Lower lobe of right lung (tissue), 2 donors: ENCODE measurements around the gene GAN. TPM values are rescaled to one million over a fixed set of nuclear protein-coding genes. Genes with fewer than 3 reads are reported as not detected.

Experiments
- ATAC-seq, 2 donors: fragments of 200-7000 bp; cut with Tn5 transposase; one replicate each; pipeline ENCODE4 v1.9.1; 2020 to 2022; ENCODE audit warnings: mild to moderate bottlenecking in 2 of 2, moderate library complexity in 2 of 2
- DNase-seq: peaks from one replicate; pipeline ENCODE4 v3.0.0-alpha.2; 2020
- H3K27ac ChIP-seq: fragments of 200-600 bp; one replicate; pipeline ENCODE4 v1.8.0; 2022
- H3K27me3 ChIP-seq: fragments of 200-600 bp; one replicate; pipeline ENCODE4 v1.8.0; 2022; ENCODE audit warnings: low read depth
- H3K36me3 ChIP-seq: fragments of 200-600 bp; one replicate; pipeline ENCODE4 v1.8.0; 2022; ENCODE audit warnings: mild to moderate bottlenecking
- H3K4me1 ChIP-seq: fragments of 200-600 bp; one replicate; pipeline ENCODE4 v1.8.0; 2022
- H3K4me3 ChIP-seq: fragments of 200-600 bp; one replicate; pipeline ENCODE4 v1.8.0; 2022; ENCODE audit warnings: mild to moderate bottlenecking
- H3K9me3 ChIP-seq: fragments of 200-600 bp; one replicate; pipeline ENCODE4 v1.8.0; 2022
- CTCF ChIP-seq: fragments of 200-600 bp; IDR thresholded peaks from one replicate; pipeline ENCODE4 v1.8.0; 2022; ENCODE audit warnings: antibody characterized with exemption, mild to moderate bottlenecking
- intact Hi-C: fragments of 100-400 bp; cut with DNase I; formaldehyde crosslinking; loops from one replicate; pipeline ENCODE4 v1.11.0; 2022
- total RNA-seq: library from RNA; stranded (reverse); fragmentation: NEBNext Ultra II Directional; extraction: Animal tissue kit (Norgen Biotek cat#: 25700); gene quantifications from one replicate; pipeline ENCODE4 v1.2.1, GENCODE V29; 2021
- donor health status: DM: no; HTN: yes; CAD: no; lungs with severe emphysema.

GAN gene
- total RNA-seq, 1 donor from 2014 or later, result 6.5 TPM

GRCh38 chr16:81405702-81406113 lies 90.9 kb downstream of the GAN start:
- no peaks in the 10 kb centered on the region for H3K36me3 ChIP-seq
- H3K27ac ChIP-seq, result no peak overlapping the region
- peak; percentile 38 to 52 for ATAC-seq
- no peak for TF ChIP-seq CTCF
- peaks cover 10% of the 10 kb centered on the region for H3K4me1 ChIP-seq
- H3K27me3 ChIP-seq, result no peaks in the 10 kb centered on the region
- no peak for DNase-seq
- intact Hi-C loops, result loop anchor here (10.0 kb wide), 1 partner anchor 319 kb away; no protein-coding TSS in a partner anchor
- H3K9me3 ChIP-seq, result no peaks in the 10 kb centered on the region
- no peak overlapping the region for H3K4me3 ChIP-seq

- no peak for TF ChIP-seq CTCF
- Histone ChIP-seq H3K4me1 (peaks cover 6% of the 10 kb centered on the region), H3K9me3 (no peaks in the 10 kb centered on the region), H3K36me3 (no peaks in the 10 kb centered on the region), H3K27me3 (no peaks in the 10 kb centered on the region), H3K27ac (no peak overlapping the region), H3K4me3 (no peak overlapping the region)
- ATAC-seq (no peak), DNase-seq (no peak)
- intact Hi-C loops, result loop anchor here (10.0 kb wide), 1 partner anchor 316 kb away; no protein-coding TSS in a partner anchor
Measured at GRCh38 chr16:81408409-81408950, 93.7 kb downstream of the GAN start.

- TF ChIP-seq CTCF, result no peak
- Histone ChIP-seq H3K4me3 (no peak overlapping the region), H3K27me3 (no peaks in the 10 kb centered on the region), H3K27ac (no peak overlapping the region), H3K36me3 (no peaks in the 10 kb centered on the region), H3K9me3 (no peaks in the 10 kb centered on the region), H3K4me1 (no peaks in the 10 kb centered on the region)
- intact Hi-C loops, result loop anchor here (10.0 kb wide), 1 partner anchor 316 kb away; no protein-coding TSS in a partner anchor
- no peak for DNase-seq
- ATAC-seq, result no peak
Measured at GRCh38 chr16:81409016-81409556, 94.3 kb downstream of the GAN start.

GRCh38 chr16:81410643-81411293 lies 96.0 kb downstream of the GAN start:
- TF ChIP-seq CTCF, result no peak
- Histone ChIP-seq H3K4me3 (no peak overlapping the region), H3K9me3 (no peaks in the 10 kb centered on the region), H3K36me3 (no peaks in the 10 kb centered on the region), H3K27me3 (no peaks in the 10 kb centered on the region), H3K27ac (no peak overlapping the region), H3K4me1 (no peaks in the 10 kb centered on the region)
- ATAC-seq (no peak), DNase-seq (no peak)
- intact Hi-C loops, result no loop called here

- Histone ChIP-seq H3K9me3 (no peaks in the 10 kb centered on the region), H3K4me3 (no peak overlapping the region), H3K27me3 (no peaks in the 10 kb centered on the region), H3K36me3 (no peaks in the 10 kb centered on the region), H3K4me1 (no peaks in the 10 kb centered on the region), H3K27ac (no peak overlapping the region)
- no peak for DNase-seq
- no peak for TF ChIP-seq CTCF
- no peak for ATAC-seq
- intact Hi-C loops, result no loop called here
Measured at GRCh38 chr16:81413245-81413990, 98.7 kb downstream of the GAN start.
